Measurements from ENCODE around the gene PEX6.

- no peak for TF ChIP-seq CTCF (optimal IDR thresholded peaks at IDR 0.05 in 1 of 3, IDR thresholded peaks at IDR 0.05 in 1 of 3, conservative IDR thresholded peaks at IDR 0.05 in 1 of 3; ENCODE audit: extremely low read depth in 1 of 3, insufficient read depth in 2 of 3, low read length in 3 of 3)
- no peak for TF ChIP-seq EZH2 (IDR thresholded peaks at IDR 0.05; ENCODE audit: low read length)
Observed at GRCh38 chr6:43016943-43017334, 38.0 kb upstream of the PEX6 start.

Measured in keratinocyte (primary cell).